ENCODE measurements around the gene TOM1.

DNA sequence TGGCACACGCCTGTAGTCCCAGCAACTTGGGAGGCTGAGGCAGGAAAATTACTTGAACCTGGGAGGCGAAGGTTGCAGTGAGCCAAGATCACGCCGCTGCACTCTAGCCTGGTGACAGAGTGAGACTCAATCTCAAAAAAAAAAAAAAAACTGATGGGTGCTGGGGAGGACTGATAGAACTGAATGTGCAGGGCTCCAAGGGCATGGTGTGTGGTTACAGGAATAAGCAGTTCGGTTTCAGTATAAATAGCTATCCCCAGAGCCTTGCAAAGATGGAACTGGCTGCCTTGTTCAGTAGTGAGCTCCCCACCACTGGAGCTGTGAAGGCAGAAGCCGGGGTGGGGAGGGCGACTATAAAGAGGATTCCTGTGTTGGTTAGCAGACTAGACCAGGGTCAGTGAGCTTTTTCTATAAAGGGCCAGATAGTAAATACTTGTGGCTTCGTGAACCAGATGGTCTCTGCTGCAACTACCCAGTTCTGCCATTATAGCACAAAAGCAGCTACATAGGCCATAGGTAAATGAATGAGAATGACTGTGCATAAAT lies 5.9 kb downstream of the TOM1 start:
- TF ChIP-seq, protein P1, sequence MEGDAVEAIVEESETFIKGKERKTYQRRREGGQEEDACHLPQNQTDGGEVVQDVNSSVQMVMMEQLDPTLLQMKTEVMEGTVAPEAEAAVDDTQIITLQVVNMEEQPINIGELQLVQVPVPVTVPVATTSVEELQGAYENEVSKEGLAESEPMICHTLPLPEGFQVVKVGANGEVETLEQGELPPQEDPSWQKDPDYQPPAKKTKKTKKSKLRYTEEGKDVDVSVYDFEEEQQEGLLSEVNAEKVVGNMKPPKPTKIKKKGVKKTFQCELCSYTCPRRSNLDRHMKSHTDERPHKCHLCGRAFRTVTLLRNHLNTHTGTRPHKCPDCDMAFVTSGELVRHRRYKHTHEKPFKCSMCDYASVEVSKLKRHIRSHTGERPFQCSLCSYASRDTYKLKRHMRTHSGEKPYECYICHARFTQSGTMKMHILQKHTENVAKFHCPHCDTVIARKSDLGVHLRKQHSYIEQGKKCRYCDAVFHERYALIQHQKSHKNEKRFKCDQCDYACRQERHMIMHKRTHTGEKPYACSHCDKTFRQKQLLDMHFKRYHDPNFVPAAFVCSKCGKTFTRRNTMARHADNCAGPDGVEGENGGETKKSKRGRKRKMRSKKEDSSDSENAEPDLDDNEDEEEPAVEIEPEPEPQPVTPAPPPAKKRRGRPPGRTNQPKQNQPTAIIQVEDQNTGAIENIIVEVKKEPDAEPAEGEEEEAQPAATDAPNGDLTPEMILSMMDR (IDR thresholded peaks at IDR 0.05): no peak
- TF ChIP-seq POLR2A (IDR thresholded peaks at IDR 0.05): no peak
- no peak for TF ChIP-seq EP300 (IDR thresholded peaks at IDR 0.05)

All from ovary (tissue), 3 donors.